HG02623 (cell line): ENCODE data around the gene ZCWPW1.
"Not testable (repeated sequence)": the region's sequence is repeated elsewhere in the genome, so short reads cannot be mapped to it uniquely, and the experiment has no call there.

Source experiments
- ATAC-seq: cut with Tn5 transposase; IDR thresholded peaks from one replicate; pipeline ENCODE4 v1.9.1; 2021; ENCODE audit warnings: moderate library complexity; ENCODE audit not compliant: unreplicated experiment

The ZCWPW1 gene

GRCh38 chr7:100455206-100455605, 26.7 kb upstream of the ZCWPW1 start:
- ATAC-seq, result no peak

GRCh38 chr7:100453854-100454253, 25.4 kb upstream of the ZCWPW1 start:
- ATAC-seq, result not testable (repeated sequence)

GRCh38 chr7:100452513-100452912, 24.0 kb upstream of the ZCWPW1 start:
- no peak for ATAC-seq

GRCh38 chr7:100449190-100449795, 20.8 kb upstream of the ZCWPW1 start:
- ATAC-seq, result no peak

GRCh38 chr7:100447363-100447762, 18.9 kb upstream of the ZCWPW1 start:
- ATAC-seq, result not testable (repeated sequence)

GRCh38 chr7:100446040-100446439, 17.5 kb upstream of the ZCWPW1 start:
- ATAC-seq, result no peak

GRCh38 chr7:100444311-100445278, 16.1 kb upstream of the ZCWPW1 start:
- no peak for ATAC-seq

- ATAC-seq, result no peak
These were observed 14.8 kb upstream of the ZCWPW1 start for GRCh38 chr7:100443096-100443840.

GRCh38 chr7:100441641-100442535, 13.4 kb upstream of the ZCWPW1 start:
- no peak for ATAC-seq

GRCh38 chr7:100439244-100439643, 10.7 kb upstream of the ZCWPW1 start:
- not testable (repeated sequence) for ATAC-seq

GRCh38 chr7:100438731-100439130, 10.2 kb upstream of the ZCWPW1 start:
- not testable (repeated sequence) for ATAC-seq

GRCh38 chr7:100438172-100438571, 9.7 kb upstream of the ZCWPW1 start:
- no peak for ATAC-seq

- no peak for ATAC-seq
These were observed 8.9 kb upstream of the ZCWPW1 start for GRCh38 chr7:100437150-100438100.

- ATAC-seq, result peak; percentile 20
These were observed 7.2 kb upstream of the ZCWPW1 start for GRCh38 chr7:100435401-100436304.

- no peak for ATAC-seq
These were observed 6.0 kb upstream of the ZCWPW1 start for GRCh38 chr7:100434297-100435144.

- no peak for ATAC-seq
These were observed 5.2 kb upstream of the ZCWPW1 start for GRCh38 chr7:100433592-100434296.

GRCh38 chr7:100433276-100433591, 4.7 kb upstream of the ZCWPW1 start:
- no peak for ATAC-seq
